Esophagus squamous epithelium (tissue), 5 donors: Measurements from ENCODE around the gene CD99L2. TPM values are rescaled to one million over a fixed set of nuclear protein-coding genes. Genes with fewer than 3 reads are reported as not detected.

Source experiments
- DNase-seq: peaks from one replicate; lab custom pipeline; 2025; lab: John Stamatoyannopoulos, UW
- H3K27ac ChIP-seq, 4 donors: fragments of 200-600 bp; sonication (generic); one replicate each; pipeline ENCODE4 v1.5.1; 2016 to 2019; ENCODE audit warnings: mild to moderate bottlenecking in 1 of 4
- H3K27me3 ChIP-seq, 4 donors: fragments of 200-600 bp; sonication (generic); 1 replicate in 3 of 4; 2 replicates in 1 of 4; pipeline versions ENCODE4 v1.5.1 to v1.6.0; 2017 to 2021; ENCODE audit warnings: antibody characterized with exemption in 1 of 4
- H3K36me3 ChIP-seq, 3 donors: fragments of 200-600 bp; sonication (generic); one replicate each; pipeline ENCODE4 v1.5.1; 2016 to 2019
- H3K4me1 ChIP-seq, 3 donors: fragments of 200-600 bp; sonication (generic); one replicate each; pipeline ENCODE4 v1.5.1; 2017 to 2019
- H3K4me3 ChIP-seq, 4 donors: fragments of 200-600 bp; sonication (generic); 1 replicate in 3 of 4; 2 replicates in 1 of 4; pipeline ENCODE4 v1.5.1; 2016 to 2019; ENCODE audit warnings: mild to moderate bottlenecking in 2 of 4, moderate library complexity in 1 of 4
- H3K9me3 ChIP-seq, 3 donors: fragments of 200-600 bp; sonication (generic); one replicate each; pipeline ENCODE4 v1.5.1; 2016 to 2019
- POLR2A ChIP-seq, 4 donors: fragments of 450-650 bp; IDR thresholded peaks; one replicate each; pipeline ENCODE4 v1.6.1; 2017; ENCODE audit warnings: antibody characterized with exemption in 4 of 4, mild to moderate bottlenecking in 4 of 4, moderate library complexity in 3 of 4
- WGBS, 2 donors: methylation state at CpG; one replicate each; pipeline ENCODE4 v1.1.5; 2018; 5-methylcytosine and 5-hydroxymethylcytosine counted together
- intact Hi-C: fragments of 100-400 bp; cut with DNase I; formaldehyde crosslinking; loops from one replicate; pipeline ENCODE4 v1.15.0; 2022
- total RNA-seq, 4 donors: library from RNA; depleted of rRNA; stranded (reverse); fragments of >200 nt; gene quantifications; one replicate each; pipeline ENCODE4 v1.1.0, GENCODE V29; 2016
- TF ChIP-seq, protein P1 (sequence below), 6 experiments: fragments of 450-650 bp in 4 of 6; fragments of 200-600 bp in 2 of 6; sonication (generic) in 2 of 6; IDR thresholded peaks; one replicate each; pipeline ENCODE4 v1.5.1; 2016 to 2019; ENCODE audit warnings: antibody characterized with exemption in 6 of 6, mild to moderate bottlenecking in 4 of 6, moderate library complexity in 4 of 6
- donor health status: DM: yes; HTN: yes; CAD: no.

The CD99L2 gene
- total RNA-seq, 4 donors from 2014 or later, result 3.8 to 21.9 (median 7.7) TPM

DNA sequence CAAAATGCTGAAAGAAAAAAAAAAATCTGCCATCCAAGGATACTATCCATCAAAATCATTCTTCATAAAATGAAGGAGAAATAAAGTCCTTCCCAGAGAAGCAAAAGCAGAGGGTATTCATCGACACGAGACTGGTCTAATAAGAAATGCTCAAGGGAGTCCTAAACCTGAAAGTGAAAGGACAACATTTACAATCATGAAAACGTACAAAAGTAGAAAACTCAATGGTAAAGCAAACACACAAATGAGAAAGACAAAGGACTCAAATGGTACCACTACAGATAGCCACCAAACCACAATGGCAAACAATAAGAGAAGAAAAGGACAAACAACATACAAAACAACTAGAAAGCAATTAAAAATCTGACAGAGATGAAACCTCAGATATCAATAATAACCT, 41.0 kb downstream of the CD99L2 start:
- H3K27ac ChIP-seq, result no peak overlapping the region
- no peaks in the 10 kb centered on the region for H3K36me3 ChIP-seq
- WGBS, 2 donors, result 83 to 89% methylated on average over 3 of the region's 3 CpGs
- H3K9me3 ChIP-seq, result peaks cover 0 to 13% (median 0%) of the 10 kb centered on the region in 3 donors
- no peak overlapping the region for H3K4me3 ChIP-seq
- intact Hi-C loops, result no loop called here
- no peak for TF ChIP-seq POLR2A (IDR thresholded peaks at IDR 0.05)
- TF ChIP-seq, protein P1, sequence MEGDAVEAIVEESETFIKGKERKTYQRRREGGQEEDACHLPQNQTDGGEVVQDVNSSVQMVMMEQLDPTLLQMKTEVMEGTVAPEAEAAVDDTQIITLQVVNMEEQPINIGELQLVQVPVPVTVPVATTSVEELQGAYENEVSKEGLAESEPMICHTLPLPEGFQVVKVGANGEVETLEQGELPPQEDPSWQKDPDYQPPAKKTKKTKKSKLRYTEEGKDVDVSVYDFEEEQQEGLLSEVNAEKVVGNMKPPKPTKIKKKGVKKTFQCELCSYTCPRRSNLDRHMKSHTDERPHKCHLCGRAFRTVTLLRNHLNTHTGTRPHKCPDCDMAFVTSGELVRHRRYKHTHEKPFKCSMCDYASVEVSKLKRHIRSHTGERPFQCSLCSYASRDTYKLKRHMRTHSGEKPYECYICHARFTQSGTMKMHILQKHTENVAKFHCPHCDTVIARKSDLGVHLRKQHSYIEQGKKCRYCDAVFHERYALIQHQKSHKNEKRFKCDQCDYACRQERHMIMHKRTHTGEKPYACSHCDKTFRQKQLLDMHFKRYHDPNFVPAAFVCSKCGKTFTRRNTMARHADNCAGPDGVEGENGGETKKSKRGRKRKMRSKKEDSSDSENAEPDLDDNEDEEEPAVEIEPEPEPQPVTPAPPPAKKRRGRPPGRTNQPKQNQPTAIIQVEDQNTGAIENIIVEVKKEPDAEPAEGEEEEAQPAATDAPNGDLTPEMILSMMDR (IDR thresholded peaks at IDR 0.05), result no peak
- no peaks in the 10 kb centered on the region for H3K4me1 ChIP-seq
- no peaks in the 10 kb centered on the region for H3K27me3 ChIP-seq
- DNase-seq, result no peak

GRCh38 chrX:150856785-150857184, 41.7 kb downstream of the CD99L2 start:
- peaks cover 0 to 13% (median 0%) of the 10 kb centered on the region in 3 donors for H3K9me3 ChIP-seq
- H3K4me3 ChIP-seq, result no peak overlapping the region
- H3K4me1 ChIP-seq, result no peaks in the 10 kb centered on the region
- no peaks in the 10 kb centered on the region for H3K27me3 ChIP-seq
- no peak for DNase-seq
- WGBS, 2 donors, result 55 to 64% methylated on average over 1 of the region's 1 CpG
- no peak overlapping the region for H3K27ac ChIP-seq
- H3K36me3 ChIP-seq, result no peaks in the 10 kb centered on the region
- TF ChIP-seq POLR2A (IDR thresholded peaks at IDR 0.05), result no peak
- TF ChIP-seq, protein P1 (IDR thresholded peaks at IDR 0.05), result no peak
- intact Hi-C loops, result no loop called here

- intact Hi-C loops, result no loop called here
- Histone ChIP-seq H3K27ac (no peak overlapping the region), H3K9me3 (peaks cover 0 to 9% (median 0%) of the 10 kb centered on the region in 3 donors), H3K36me3 (no peaks in the 10 kb centered on the region), H3K4me3 (no peak overlapping the region), H3K27me3 (no peaks in the 10 kb centered on the region), H3K4me1 (no peaks in the 10 kb centered on the region)
- no peak for DNase-seq
- no peak for TF ChIP-seq POLR2A (IDR thresholded peaks at IDR 0.05)
- TF ChIP-seq, protein P1 (IDR thresholded peaks at IDR 0.05), result no peak
- WGBS, 2 donors, result 69 to 83% methylated on average over 2 to 3 of the region's 3 CpGs
These were observed 42.4 kb downstream of the CD99L2 start for GRCh38 chrX:150856101-150856500.

DNA sequence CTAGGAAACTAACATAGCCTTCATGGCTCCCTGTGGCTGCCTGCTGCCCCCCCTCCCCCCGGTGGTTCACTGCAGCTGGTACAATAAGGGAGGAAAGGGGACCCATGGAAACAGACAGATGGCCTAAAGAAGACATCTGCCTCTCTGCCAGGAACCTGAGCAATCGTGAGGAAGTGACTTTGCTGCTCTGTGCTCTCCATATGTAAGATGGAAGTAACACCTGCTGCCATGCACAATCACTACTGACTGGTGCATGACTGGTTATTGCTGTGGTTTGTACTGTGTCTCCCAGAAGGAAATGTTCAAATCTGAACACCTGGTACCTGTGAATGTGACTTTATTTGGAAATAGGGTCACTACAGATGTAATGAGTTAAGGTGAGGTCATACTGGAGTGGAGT, 43.6 kb downstream of the CD99L2 start:
- H3K27ac ChIP-seq, result no peak overlapping the region
- DNase-seq, result no peak
- 48 to 100% methylated on average over 1 to 2 of the region's 2 CpGs for WGBS, 2 donors
- H3K9me3 ChIP-seq, result peaks cover 0 to 8% (median 0%) of the 10 kb centered on the region in 3 donors
- no peak for TF ChIP-seq POLR2A (IDR thresholded peaks at IDR 0.05)
- TF ChIP-seq, protein P1 (IDR thresholded peaks at IDR 0.05), result no peak
- intact Hi-C loops, result no loop called here
- H3K4me3 ChIP-seq, result no peak overlapping the region
- peaks cover 0 to 4% (median 0%) of the 10 kb centered on the region in 3 donors for H3K4me1 ChIP-seq
- no peaks in the 10 kb centered on the region for H3K36me3 ChIP-seq
- no peaks in the 10 kb centered on the region for H3K27me3 ChIP-seq

- DNase-seq, result no peak
- H3K36me3 ChIP-seq, result no peaks in the 10 kb centered on the region
- 59 to 73% methylated on average over 3 of the region's 3 CpGs for WGBS, 2 donors
- H3K27me3 ChIP-seq, result no peaks in the 10 kb centered on the region
- no peaks in the 10 kb centered on the region for H3K9me3 ChIP-seq
- TF ChIP-seq, protein P1 (IDR thresholded peaks at IDR 0.05), result no peak
- no peak for TF ChIP-seq POLR2A (IDR thresholded peaks at IDR 0.05)
- intact Hi-C loops, result no loop called here
- no peak overlapping the region for H3K27ac ChIP-seq
- no peak overlapping the region for H3K4me3 ChIP-seq
- peaks cover 0 to 14% (median 0%) of the 10 kb centered on the region in 3 donors for H3K4me1 ChIP-seq
These were observed 48.3 kb downstream of the CD99L2 start for GRCh38 chrX:150849996-150850720.
